Thyroid gland (tissue), 4 donors: ENCODE data around the gene SNX3.

Source experiments
- CTCF ChIP-seq, 6 experiments: fragments of 200-600 bp in 3 of 6; fragments of 450-650 bp in 3 of 6; sonication (generic) in 3 of 6; IDR thresholded peaks; one replicate each; pipeline ENCODE4 v1.5.1; 2016 to 2019; ENCODE audit warnings: antibody characterized with exemption in 6 of 6, mild to moderate bottlenecking in 2 of 6, inconsistent platforms in 1 of 6, moderate library complexity in 1 of 6
- POLR2A ChIP-seq, 2 donors: fragments of 450-650 bp; IDR thresholded peaks; one replicate each; pipeline ENCODE4 v1.6.1; 2017; ENCODE audit warnings: antibody characterized with exemption in 2 of 2, mild to moderate bottlenecking in 2 of 2, moderate library complexity in 1 of 2

- TF ChIP-seq CTCF (IDR thresholded peaks at IDR 0.05) = no peak
- TF ChIP-seq POLR2A (IDR thresholded peaks at IDR 0.05) = no peak
These were observed 60.2 kb downstream of the SNX3 start for GRCh38 chr6:108200631-108201030.
